SKM-1 treated with dmso at 0.1 percent for 144 hours (cell line): ENCODE data around the gene MAGI2.

Experiments
- DNase-seq: peaks from one replicate; lab custom pipeline; 2025; ENCODE audit not compliant: unreplicated experiment; lab: John Stamatoyannopoulos, UW

The MAGI2 gene

GRCh38 chr7:78213402-78213801 lies 1240.1 kb downstream of the MAGI2 start:
- DNase-seq: no peak

- DNase-seq: no peak
Measured at GRCh38 chr7:78212476-78213060, 1240.9 kb downstream of the MAGI2 start.

GRCh38 chr7:78207269-78207668 lies 1246.2 kb downstream of the MAGI2 start:
- no peak for DNase-seq

GRCh38 chr7:78206769-78207168 lies 1246.7 kb downstream of the MAGI2 start:
- DNase-seq: no peak

DNA sequence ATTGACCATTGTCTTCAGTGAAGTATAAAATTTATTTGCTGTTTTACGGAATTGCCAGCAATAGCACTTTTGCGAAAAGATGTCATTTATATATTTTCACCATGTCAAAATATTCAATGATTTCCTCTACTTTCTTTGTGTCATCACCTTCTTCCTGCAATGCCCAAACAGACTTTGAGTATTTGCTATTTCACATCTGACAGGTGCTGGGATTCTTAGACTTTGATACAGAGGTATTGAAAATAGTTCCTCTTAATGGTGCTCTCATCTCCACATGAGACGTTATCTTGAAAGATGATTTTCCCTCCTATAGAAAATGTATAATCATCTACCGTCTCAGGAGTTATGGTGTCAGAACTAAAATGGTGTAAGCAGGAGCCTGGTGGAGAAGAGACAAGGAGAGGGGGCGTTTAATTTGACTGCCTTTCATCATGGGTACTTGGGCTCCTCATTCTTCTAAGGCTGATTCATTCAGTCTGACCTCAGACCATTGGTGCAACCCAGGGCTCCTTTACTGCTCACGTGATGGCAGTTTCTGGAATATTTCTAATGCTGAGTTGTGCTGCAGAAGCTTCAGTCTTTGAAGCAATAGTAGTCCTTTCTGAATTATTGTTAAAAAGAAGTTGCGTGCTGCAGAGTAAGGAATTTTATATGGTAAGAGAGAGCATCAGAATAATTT lies 1250.3 kb downstream of the MAGI2 start:
- DNase-seq: no peak

- DNase-seq: no peak
Measured at GRCh38 chr7:78198756-78199155, 1254.7 kb downstream of the MAGI2 start.

DNA sequence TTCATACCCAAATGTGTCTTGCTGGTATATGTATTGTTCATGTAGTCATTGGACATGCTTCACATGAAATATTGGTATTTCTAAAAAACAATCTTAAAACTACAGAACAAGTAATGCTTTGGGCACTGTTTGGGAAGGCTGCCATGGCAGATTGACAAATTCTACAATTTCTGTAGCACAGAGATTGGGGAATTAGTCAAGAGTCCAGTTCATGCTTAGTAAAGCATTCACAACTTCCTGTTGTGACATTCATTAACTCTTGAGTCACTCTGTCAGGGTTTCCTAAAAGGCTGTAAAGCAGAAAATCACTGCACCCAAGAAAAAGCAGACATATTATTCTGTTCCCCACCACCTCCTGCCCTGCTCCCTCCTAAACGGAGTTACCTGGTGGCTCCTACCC lies 1256.0 kb downstream of the MAGI2 start:
- peak; percentile 20 for DNase-seq

DNA sequence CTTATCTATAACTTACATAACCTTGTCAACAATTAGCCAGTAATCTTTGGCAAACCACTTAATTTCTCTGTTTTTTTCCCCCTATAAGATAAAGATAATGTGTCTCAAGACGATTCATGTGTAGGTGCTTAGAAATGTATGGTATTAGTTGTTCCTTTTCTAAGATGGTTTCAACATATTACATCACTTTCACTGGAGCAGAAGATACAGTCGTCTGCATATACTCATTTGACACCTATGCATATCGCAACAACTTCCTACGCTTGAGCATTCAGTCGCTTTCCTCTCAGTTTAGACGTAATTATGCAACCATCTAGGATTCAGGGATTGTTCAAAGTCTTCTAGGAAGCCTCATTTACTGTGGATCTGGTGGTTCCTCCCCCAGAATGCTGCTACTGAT lies 1258.2 kb downstream of the MAGI2 start:
- DNase-seq: no peak

DNA sequence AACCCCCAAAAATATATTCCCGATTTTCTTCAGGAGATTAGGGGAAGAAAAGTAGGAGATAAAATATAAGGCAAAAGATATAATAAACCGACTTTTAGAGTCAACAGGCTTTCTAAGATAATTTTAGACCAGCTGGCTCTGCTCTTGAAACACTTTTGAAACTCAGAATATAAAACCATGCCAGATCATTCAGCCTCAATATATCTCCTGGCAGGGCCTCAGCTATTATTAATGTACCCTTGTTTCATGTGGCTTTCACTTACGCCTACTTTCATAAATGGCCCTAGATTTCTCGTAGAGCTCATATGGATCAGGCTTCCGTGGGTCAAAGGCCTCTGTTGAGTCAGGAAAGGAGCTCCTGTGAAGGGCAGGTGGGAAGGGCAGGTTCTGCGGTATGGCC lies 1258.9 kb downstream of the MAGI2 start:
- no peak for DNase-seq

GRCh38 chr7:78191475-78192079 lies 1261.9 kb downstream of the MAGI2 start:
- no peak for DNase-seq

DNA sequence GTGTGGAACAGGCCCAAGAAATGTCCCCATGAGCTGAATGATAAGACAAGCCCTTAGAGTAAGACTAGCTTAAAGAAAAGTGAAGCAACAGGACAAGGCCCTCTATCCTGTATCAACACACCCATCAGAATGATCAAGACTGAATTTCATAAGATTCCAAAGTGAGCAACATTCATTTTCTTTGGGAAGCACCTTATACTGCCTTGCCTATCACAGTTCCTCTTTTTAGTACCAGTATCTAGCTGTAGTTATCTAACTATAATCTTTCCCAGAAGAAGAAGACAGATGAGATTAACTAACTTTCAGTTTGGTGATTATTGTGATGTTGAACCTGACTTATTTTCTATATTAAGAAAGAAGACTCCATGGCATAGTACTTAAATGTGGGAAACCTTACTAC lies 1263.7 kb downstream of the MAGI2 start:
- DNase-seq: no peak

GRCh38 chr7:78185149-78185745 lies 1268.2 kb downstream of the MAGI2 start:
- no peak for DNase-seq

DNA sequence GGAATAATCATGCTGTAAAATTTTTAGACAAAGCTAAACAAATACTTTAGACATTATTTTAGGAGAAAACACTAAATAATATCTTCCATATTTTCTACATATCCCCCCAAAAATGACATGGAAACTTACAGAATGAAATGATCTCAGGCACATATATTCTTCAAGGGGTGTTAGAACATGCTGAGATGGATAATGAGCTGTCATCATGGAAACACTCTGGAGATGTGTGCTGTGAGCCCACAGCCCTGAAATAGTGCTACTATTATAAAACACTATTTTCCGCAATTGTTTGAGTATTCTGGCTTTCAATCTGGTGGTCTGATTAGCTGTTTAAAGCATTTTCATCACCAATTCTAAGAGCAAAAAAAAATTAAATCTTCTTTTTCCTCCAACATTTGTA lies 1269.2 kb downstream of the MAGI2 start:
- no peak for DNase-seq

GRCh38 chr7:78179827-78180477 lies 1273.5 kb downstream of the MAGI2 start:
- DNase-seq: no peak

- DNase-seq: no peak
Measured at GRCh38 chr7:78179211-78179610, 1274.3 kb downstream of the MAGI2 start.

GRCh38 chr7:78178319-78178718 lies 1275.1 kb downstream of the MAGI2 start:
- DNase-seq: no peak

DNA sequence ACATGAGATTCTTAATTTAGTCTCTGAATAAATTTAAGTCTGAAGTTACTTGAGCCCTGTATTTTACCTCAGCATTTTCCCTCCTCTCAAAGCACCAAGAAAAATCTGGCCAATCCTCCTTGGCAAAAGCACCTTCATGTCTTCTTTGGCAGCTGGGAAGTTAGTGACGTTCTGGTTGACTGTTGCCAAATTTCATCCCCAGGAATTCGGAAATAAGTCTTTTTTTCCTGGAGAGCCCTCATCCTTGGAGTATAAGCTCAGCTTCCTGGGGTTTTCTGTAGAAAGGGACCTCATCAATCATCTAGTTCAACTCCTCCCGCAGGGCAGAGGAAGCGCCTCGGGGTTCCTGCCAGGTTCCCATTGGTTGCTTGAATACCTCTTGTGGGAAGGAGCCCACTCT lies 1277.3 kb downstream of the MAGI2 start:
- DNase-seq: no peak

DNA sequence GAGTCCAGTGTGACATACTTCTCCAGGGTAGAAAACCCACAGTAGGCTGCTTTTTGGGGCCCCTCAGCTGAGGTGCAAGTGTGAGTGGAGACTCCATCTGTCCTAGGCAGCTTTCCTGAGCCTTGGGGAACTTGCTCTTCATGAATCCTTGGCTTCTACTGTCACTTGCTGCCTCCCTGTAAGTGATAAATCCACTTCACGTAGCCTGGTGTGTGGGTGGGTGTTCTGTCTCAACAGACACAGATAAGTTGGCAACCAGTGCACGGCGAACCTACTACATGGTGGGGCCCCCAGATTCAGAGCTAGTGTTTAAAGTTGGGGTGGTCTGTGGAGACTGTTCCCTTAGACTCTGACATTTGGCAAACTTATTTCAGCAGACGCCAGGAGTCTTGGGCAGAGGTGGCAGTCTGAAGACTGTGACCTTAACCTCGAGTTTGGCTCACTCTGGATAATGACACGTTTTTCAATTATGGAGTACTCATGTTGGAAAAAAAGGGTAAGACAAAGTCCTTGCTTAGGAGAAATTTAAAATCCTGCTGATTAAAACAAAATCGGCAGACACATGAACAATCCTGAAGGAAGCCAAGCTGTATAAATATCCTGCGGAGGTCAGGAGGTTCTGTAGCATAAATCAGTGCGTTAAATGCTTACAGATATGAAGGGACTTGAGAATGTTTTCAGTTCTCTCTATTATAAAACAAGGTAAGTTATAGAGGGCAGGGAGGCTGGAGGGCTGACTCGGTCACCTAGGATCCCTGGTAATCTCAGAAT lies 1278.0 kb downstream of the MAGI2 start:
- DNase-seq: no peak

GRCh38 chr7:78173666-78174065 lies 1279.8 kb downstream of the MAGI2 start:
- no peak for DNase-seq

GRCh38 chr7:78172933-78173591 lies 1280.4 kb downstream of the MAGI2 start:
- DNase-seq: no peak
